Measurements from ENCODE around the gene KRTAP4-6.
"Not testable (repeated sequence)": the region's sequence is repeated elsewhere in the genome, so short reads cannot be mapped to it uniquely, and the experiment has no call there.

KRTAP4-6 gene

DNA sequence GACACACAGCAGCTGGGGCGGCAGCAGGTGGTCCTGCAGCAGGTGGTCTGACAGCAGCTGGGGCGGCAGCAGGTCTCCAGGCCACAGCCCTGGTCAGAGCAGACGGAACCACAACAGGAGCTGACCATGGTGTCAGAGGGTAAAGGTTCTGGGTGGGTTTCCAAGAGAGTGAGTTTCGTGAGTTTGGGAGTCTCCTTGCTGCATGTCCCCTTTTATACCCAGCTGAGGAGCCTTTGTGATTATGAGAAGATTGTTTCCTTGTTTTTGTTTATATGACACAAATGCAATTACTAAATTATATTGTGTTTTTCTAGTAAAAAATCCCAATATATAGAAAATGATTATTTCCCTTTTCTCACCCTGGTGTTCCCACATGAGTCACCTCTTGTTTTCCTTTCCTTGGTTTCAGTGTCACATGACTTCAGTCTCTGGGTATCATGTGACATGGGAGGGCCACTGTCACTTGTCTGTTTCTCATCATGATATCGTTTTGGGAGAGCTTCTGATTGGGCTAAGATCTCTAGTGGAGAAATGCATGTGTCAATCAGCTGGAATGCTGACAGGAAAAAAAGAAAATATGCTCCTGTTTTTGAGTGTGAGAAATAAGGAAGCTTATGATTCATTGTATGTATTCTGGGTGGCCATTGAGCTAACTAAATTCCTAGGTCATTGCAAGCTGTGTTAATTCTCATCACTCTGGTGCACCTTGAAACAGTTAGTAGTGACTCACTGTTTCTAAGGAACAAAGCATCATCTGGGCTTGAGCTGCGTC, at the start of gene KRTAP4-6:
Gene KRTAP4-6 (minus strand): TSS at position 185 of the 772 bp plus-strand sequence. CDS start 57 bp downstream, at position 128.
- DNase-seq (ENCODE audit: low read depth in 2 of 3, low spot score in 2 of 3), result no peak

DNA sequence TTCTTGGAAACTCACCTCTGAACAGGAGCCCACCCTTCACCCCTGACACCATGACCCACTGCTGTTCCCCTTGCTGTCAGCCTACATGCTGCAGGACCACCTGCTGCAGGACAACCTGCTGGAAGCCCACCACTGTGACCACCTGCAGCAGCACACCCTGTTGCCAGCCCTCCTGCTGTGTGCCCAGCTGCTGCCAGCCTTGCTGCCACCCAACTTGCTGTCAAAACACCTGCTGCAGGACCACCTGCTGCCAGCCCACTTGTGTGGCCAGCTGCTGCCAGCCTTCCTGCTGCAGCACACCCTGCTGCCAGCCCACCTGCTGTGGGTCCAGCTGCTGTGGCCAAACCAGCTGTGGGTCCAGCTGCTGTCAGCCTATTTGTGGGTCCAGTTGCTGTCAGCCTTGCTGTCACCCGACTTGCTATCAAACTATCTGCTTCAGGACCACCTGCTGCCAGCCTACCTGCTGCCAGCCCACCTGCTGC, 49.5 kb upstream of the KRTAP4-6 start, which contains the start of gene KRTAP9-1:
Gene KRTAP9-1 (plus strand): TSS at position 51 of the 482 bp plus-strand sequence. CDS start 0 bp downstream, at position 51.
- not testable (repeated sequence) for DNase-seq (ENCODE audit: low read depth in 2 of 3, low spot score in 2 of 3)

- no peak for DNase-seq (ENCODE audit: low read depth in 2 of 3, low spot score in 2 of 3)
Measured at GRCh38 chr17:41186872-41187271, 46.5 kb upstream of the KRTAP4-6 start.

- DNase-seq (ENCODE audit: low read depth in 2 of 3, low spot score in 2 of 3), result no peak
Measured at GRCh38 chr17:41185001-41185400, 44.7 kb upstream of the KRTAP4-6 start.

DNA sequence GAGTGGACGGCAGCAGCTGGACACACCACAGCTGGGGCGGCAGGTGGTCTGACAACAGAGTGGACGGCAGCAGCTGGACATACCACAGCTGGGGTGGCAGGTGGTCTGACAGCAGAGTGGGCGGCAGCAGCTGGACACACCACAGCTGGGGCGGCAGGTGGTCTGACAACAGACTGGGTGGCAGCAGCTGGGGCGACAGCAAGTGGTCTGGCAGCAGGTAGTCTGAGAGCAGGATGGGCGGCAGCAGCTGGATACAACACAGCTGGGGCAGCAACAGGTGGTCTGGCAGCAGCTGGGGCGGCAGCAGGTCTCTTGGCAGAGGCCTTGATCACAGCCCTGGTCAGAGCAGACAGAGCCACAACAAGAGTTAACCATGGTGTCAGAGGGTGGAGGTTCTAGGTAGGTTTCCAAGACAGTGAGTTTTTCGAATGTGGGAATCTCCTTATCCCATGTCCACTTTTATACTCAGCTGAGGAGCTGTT, 44.2 kb upstream of the KRTAP4-6 start, which contains the start of gene KRTAP4-1:
Gene KRTAP4-1 (minus strand): TSS at position 432 of the 482 bp plus-strand sequence. CDS start 57 bp downstream, at position 375.
- DNase-seq (ENCODE audit: low read depth in 2 of 3, low spot score in 2 of 3), result no peak

DNA sequence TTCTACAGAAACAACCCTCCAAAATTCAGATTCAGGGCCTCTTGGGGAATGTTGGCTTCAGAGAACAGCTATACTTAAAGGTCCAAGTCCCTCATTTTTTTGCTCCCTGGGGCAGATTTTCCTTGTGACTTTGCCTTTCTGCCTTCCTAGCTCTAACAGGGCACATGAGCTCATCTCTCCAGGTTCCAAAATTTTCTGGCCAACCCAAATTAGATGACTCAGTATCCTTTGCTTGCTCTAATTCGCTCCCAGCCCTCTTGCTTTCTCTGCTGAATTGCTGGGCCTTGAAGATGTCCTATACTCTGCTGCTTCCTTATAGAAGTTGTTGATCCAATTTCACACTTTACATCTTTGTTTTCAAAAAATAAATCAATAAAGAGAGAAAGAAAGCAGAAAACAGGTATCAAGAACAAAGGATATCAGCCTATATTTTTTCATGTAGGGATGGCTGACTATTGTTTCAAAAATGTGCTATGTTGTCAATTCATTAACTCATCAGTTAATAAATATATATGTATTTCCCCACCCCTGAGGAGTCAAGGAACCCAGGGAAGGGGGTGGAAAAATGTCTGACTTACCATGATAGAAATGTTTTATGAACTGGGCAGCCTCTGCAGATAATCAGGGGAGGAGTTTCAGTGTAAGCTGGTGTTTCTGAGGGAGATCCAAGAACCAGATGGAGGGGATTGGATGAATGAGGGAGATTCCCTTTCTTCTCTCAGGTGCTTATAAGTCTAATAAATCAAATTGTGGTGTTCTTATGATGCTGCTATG, 38.7 kb upstream of the KRTAP4-6 start:
- no peak for DNase-seq (ENCODE audit: low read depth in 2 of 3, low spot score in 2 of 3)

GRCh38 chr17:41178341-41178740, 38.0 kb upstream of the KRTAP4-6 start:
- DNase-seq (ENCODE audit: low read depth in 2 of 3, low spot score in 2 of 3), result no peak

DNA sequence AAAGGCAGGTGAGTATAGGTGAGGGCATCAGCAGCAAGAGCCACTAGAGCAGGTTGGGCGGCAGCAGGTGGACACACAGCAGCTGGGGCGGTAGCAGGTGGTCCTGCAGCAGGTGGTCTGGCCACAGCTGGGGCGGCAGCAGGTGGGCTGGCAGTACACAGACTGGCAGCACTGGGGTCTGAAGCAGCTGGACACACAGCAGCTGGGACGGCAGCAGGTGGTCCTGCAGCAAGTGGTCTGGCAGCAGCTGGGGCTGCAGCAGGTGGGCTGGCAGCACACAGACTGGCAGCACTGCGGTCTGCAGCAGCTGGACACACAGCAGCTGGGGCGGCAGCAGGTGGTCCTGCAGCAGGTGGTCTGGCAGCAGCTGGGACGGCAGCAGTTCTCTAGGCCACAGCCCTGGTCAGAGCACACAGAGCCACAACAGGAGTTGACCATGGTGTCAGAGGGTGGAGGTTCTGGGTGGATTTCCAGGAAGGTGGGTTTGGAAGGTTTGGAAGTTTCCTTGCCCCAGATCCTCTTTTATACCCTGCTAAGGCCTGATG, 37.5 kb upstream of the KRTAP4-6 start, which contains the start of gene KRTAP4-2:
Gene KRTAP4-2 (minus strand): TSS at position 495 of the 545 bp plus-strand sequence. CDS start 57 bp downstream, at position 438.
- DNase-seq (ENCODE audit: low read depth in 2 of 3, low spot score in 2 of 3), result no peak

- no peak for DNase-seq (ENCODE audit: low read depth in 2 of 3, low spot score in 2 of 3)
Measured at GRCh38 chr17:41176744-41177387, 36.5 kb upstream of the KRTAP4-6 start.

GRCh38 chr17:41171886-41172285, 31.5 kb upstream of the KRTAP4-6 start:
- DNase-seq (ENCODE audit: low read depth in 2 of 3, low spot score in 2 of 3), result no peak

DNA sequence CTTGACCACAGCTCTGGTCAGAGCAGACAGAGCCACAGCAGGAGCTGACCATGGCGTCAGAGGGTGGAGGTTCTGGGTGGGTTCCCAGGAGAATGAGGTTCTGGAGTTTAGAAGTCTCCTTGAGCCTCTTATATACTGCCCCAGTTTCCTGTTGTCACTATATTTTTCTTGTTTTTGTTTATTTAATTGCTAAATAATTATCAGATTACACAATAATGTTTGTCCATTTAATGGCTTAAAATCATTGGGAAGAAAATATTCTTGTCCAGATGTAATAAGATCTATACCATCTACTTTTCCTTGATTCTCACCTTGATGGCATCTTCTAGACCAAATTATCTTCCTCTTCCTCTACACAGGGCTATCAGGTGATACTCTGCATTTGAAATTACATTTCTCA, 27.8 kb upstream of the KRTAP4-6 start, which contains the start of gene KRTAP4-3:
Gene KRTAP4-3 (minus strand): TSS at position 101 of the 400 bp plus-strand sequence. CDS start 49 bp downstream, at position 52.
- DNase-seq (ENCODE audit: low read depth in 2 of 3, low spot score in 2 of 3), result no peak

- no peak for DNase-seq (ENCODE audit: low read depth in 2 of 3, low spot score in 2 of 3)
Measured at GRCh38 chr17:41167561-41167960, 27.2 kb upstream of the KRTAP4-6 start.

- no peak for DNase-seq (ENCODE audit: low read depth in 2 of 3, low spot score in 2 of 3)
Measured at GRCh38 chr17:41163828-41164227, 23.5 kb upstream of the KRTAP4-6 start.

DNA sequence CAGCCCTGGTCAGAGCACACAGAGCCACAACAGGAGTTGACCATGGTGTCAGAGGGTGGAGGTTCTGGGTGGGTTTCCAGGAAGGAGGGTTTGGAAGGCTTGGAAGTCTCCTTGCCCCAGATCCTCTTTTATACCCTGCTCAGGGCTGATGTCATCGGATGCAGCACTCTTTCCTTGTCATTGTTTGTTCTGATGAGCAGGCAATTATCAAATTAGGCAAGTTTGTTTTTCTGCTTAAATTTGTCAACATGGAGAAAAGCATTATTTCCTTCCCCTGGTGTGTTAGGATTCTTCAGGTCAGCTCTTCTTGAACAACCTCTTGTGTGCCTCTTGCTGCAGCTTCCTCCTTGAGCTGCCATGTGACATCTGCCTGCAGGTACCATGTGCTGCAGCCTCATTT, 20.3 kb upstream of the KRTAP4-6 start, which contains the start of gene KRTAP4-4:
Gene KRTAP4-4 (minus strand): TSS at position 101 of the 400 bp plus-strand sequence. CDS start 57 bp downstream, at position 44.
- DNase-seq (ENCODE audit: low read depth in 2 of 3, low spot score in 2 of 3), result no peak

DNA sequence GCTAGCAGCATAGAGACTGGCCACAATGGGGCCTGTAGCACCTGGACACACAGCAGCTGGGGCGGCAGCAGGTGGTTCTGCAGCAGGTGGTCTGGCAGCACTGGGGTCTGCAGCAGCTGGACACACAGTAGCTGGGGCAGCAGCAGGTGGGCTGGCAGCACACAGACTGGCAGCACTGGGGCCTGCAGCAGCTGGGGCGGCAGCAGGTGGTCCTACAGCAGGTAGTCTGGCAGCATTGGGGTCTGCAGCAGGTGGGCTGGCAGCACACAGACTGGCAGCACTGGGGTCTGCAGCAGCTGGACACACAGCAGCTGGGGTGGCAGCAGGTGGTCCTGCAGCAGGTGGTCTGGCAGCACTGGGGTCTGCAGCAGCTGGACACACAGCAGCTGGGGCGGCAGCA, 19.8 kb upstream of the KRTAP4-6 start:
- DNase-seq (ENCODE audit: low read depth in 2 of 3, low spot score in 2 of 3), result not testable (repeated sequence)

- no peak for DNase-seq (ENCODE audit: low read depth in 2 of 3, low spot score in 2 of 3)
Measured at GRCh38 chr17:41153856-41154255, 13.5 kb upstream of the KRTAP4-6 start.

- DNase-seq (ENCODE audit: low read depth in 2 of 3, low spot score in 2 of 3), result no peak
Measured at GRCh38 chr17:41151525-41151924, 11.2 kb upstream of the KRTAP4-6 start.

DNA sequence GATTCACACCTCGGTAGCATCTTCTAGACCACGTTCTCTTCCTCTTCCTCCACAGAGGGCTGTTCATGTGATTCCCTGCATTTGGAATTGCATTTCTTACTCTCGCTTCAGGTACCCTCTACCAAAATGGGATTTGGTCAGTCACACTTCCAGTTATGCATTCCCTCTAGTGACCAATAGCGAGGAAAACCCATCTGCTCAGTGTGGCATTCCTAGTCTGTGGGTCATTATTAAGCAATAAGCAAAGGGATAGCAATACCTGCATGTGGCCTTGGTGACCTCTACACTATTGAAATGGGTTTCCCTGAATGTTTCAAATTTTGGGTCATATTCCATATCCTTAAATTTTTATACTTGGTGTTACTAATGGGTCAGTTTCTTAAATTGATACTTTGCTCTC, 9.7 kb upstream of the KRTAP4-6 start:
- DNase-seq (ENCODE audit: low read depth in 2 of 3, low spot score in 2 of 3), result no peak

- DNase-seq (ENCODE audit: low read depth in 2 of 3, low spot score in 2 of 3), result no peak
Measured at GRCh38 chr17:41149652-41149985, 9.3 kb upstream of the KRTAP4-6 start, which contains the start of gene KRTAP4-5. Gene KRTAP4-5, minus strand, starts transcription at chr17:41149825. Its CDS starts 58 bp downstream, at chr17:41149767.

- DNase-seq (ENCODE audit: low read depth in 2 of 3, low spot score in 2 of 3), result not testable (repeated sequence)
Measured at GRCh38 chr17:41148971-41149651, 8.8 kb upstream of the KRTAP4-6 start.
